NOMO-1 treated with DMSO at 0.1 percent for 48 hours (cell line): ENCODE measurements around the gene TBC1D17.

Experiments
- DNase-seq: peaks from one replicate; lab custom pipeline; 2025; ENCODE audit not compliant: unreplicated experiment; lab: John Stamatoyannopoulos, UW

TBC1D17 gene

GRCh38 chr19:49847731-49848696, 29.5 kb upstream of the TBC1D17 start:
- peak; percentile 77 for DNase-seq

- DNase-seq = peak; percentile 37
These were observed 28.6 kb upstream of the TBC1D17 start for GRCh38 chr19:49848938-49849337.

- DNase-seq = no peak
These were observed 27.9 kb upstream of the TBC1D17 start for GRCh38 chr19:49849433-49850220.

- DNase-seq = no peak
These were observed 27.3 kb upstream of the TBC1D17 start for GRCh38 chr19:49850221-49850486.

- peak; percentile 86 for DNase-seq
These were observed 26.8 kb upstream of the TBC1D17 start, which contains the start of gene PTOV1 for GRCh38 chr19:49850487-49851342. Gene PTOV1 (plus strand): TSS chr19:49851159.

- DNase-seq = no peak
These were observed 25.8 kb upstream of the TBC1D17 start for GRCh38 chr19:49851456-49852259.

- DNase-seq = no peak
These were observed 24.8 kb upstream of the TBC1D17 start for GRCh38 chr19:49852631-49853126.

GRCh38 chr19:49853852-49854377, 23.6 kb upstream of the TBC1D17 start:
- no peak for DNase-seq

GRCh38 chr19:49854378-49855263, 22.9 kb upstream of the TBC1D17 start:
- no peak for DNase-seq

- DNase-seq = no peak
These were observed 22.2 kb upstream of the TBC1D17 start for GRCh38 chr19:49855277-49855675.

- no peak for DNase-seq
These were observed 21.6 kb upstream of the TBC1D17 start for GRCh38 chr19:49855676-49856573.

- DNase-seq = no peak
These were observed 20.9 kb upstream of the TBC1D17 start for GRCh38 chr19:49856574-49857021.

GRCh38 chr19:49857061-49857837, 20.3 kb upstream of the TBC1D17 start:
- DNase-seq = no peak

GRCh38 chr19:49857838-49858087, 19.7 kb upstream of the TBC1D17 start:
- no peak for DNase-seq

- no peak for DNase-seq
These were observed 19.2 kb upstream of the TBC1D17 start for GRCh38 chr19:49858088-49858985.

- DNase-seq = no peak
These were observed 17.7 kb upstream of the TBC1D17 start for GRCh38 chr19:49859682-49860335.
